Gastrocnemius medialis (tissue), 4 donors: ENCODE measurements around the gene EDEM1.

Experiments
- CTCF ChIP-seq, 5 experiments: fragments of 450-650 bp in 3 of 5; fragments of 200-600 bp in 2 of 5; sonication (generic) in 2 of 5; IDR thresholded peaks in 4 of 5; conservative IDR thresholded peaks in 1 of 5; 1 replicate in 4 of 5; 2 replicates in 1 of 5; pipeline ENCODE4 v1.5.1; 2016 to 2019; ENCODE audit warnings: antibody characterized with exemption in 5 of 5, mild to moderate bottlenecking in 3 of 5, moderate library complexity in 3 of 5
- POLR2A ChIP-seq, 2 donors: fragments of 450-650 bp; IDR thresholded peaks; one replicate each; pipeline ENCODE4 v1.6.1; 2017; ENCODE audit warnings: antibody characterized with exemption in 2 of 2, mild to moderate bottlenecking in 2 of 2, moderate library complexity in 2 of 2

- no peak for TF ChIP-seq CTCF (IDR thresholded peaks at IDR 0.05 in 4 of 5, conservative IDR thresholded peaks at IDR 0.05 in 1 of 5)
- TF ChIP-seq POLR2A (IDR thresholded peaks at IDR 0.05) = no peak
These were observed 40.3 kb downstream of the EDEM1 start for GRCh38 chr3:5227812-5228211.
